ENCODE measurements around the gene CFAP157.

DNA sequence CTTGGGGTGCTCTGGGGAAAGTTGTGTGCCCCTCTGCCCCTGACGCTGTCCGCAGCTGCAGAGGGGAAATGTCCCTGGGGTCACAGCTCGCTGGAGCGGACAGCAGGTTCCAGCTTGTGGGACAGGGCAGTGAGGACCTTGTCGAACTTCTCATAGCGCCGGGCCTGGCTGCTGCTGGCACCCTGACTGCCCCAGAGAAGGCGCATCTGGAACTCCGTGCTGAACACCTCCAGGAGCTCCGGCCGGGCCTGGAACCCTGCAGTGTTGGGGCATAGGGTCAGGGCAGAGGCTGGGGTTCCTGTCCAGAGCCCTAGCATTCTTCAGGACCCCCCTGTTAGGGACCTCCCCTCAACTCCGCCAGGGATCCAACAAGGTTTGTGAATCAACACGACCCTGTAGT is 31.9 kb downstream of the CFAP157 start:
- no peak for TF ChIP-seq GATA3 (IDR thresholded peaks at IDR 0.05; ENCODE audit: low read depth, low read length)
- TF ChIP-seq GATA2 (IDR thresholded peaks at IDR 0.05; ENCODE audit: low read depth, low read length): no peak
